Sigmoid colon (tissue), 7 donors: ENCODE measurements around the gene ANKHD1. TPM values are rescaled to one million over a fixed set of nuclear protein-coding genes. Genes with fewer than 3 reads are reported as not detected.

Experiments
- DNase-seq: peaks from one replicate; pipeline ENCODE4 v3.0.0-alpha.2; 2019
- H3K27ac ChIP-seq, 4 donors: fragments of 200-600 bp; sonication (generic); one replicate each; pipeline ENCODE4 v1.5.1; 2016 to 2019; ENCODE audit warnings: mild to moderate bottlenecking in 1 of 4
- H3K27me3 ChIP-seq, 3 donors: fragments of 200-600 bp; sonication (generic); one replicate each; pipeline ENCODE4 v1.5.1; 2019; ENCODE audit warnings: mild to moderate bottlenecking in 1 of 3
- H3K36me3 ChIP-seq, 4 donors: fragments of 200-600 bp; sonication (generic); one replicate each; pipeline ENCODE4 v1.5.1; 2016 to 2019
- H3K4me1 ChIP-seq, 4 donors: fragments of 200-600 bp; sonication (generic); one replicate each; pipeline ENCODE4 v1.5.1; 2017 to 2019
- H3K4me3 ChIP-seq, 4 donors: fragments of 200-600 bp; sonication (generic); one replicate each; pipeline ENCODE4 v1.5.1; 2017 to 2019; ENCODE audit warnings: mild to moderate bottlenecking in 2 of 4, moderate library complexity in 1 of 4
- H3K9me3 ChIP-seq, 4 donors: fragments of 200-600 bp in 3 of 4; sonication (generic) in 3 of 4; one replicate each; pipeline versions ENCODE4 v1.5.1 to v1.6.1; 2013 to 2019
- CTCF ChIP-seq, 4 experiments: fragments of 450-650 bp in 3 of 4; fragments of 200-600 bp in 1 of 4; IDR thresholded peaks; one replicate each; pipeline ENCODE4 v1.5.1; 2016 to 2019; ENCODE audit warnings: antibody characterized with exemption in 4 of 4, mild to moderate bottlenecking in 3 of 4, moderate library complexity in 2 of 4
- EP300 ChIP-seq, 4 donors: sonication (generic); formaldehyde crosslinking; IDR thresholded peaks; one replicate each; pipeline ENCODE4 v1.6.1; 2017; ENCODE audit warnings: antibody characterized with exemption in 4 of 4
- POLR2A ChIP-seq, 2 donors: fragments of 450-650 bp; IDR thresholded peaks; one replicate each; pipeline ENCODE4 v1.6.1; 2016; ENCODE audit warnings: antibody characterized with exemption in 2 of 2, mild to moderate bottlenecking in 2 of 2, moderate library complexity in 2 of 2
- POLR2AphosphoS5 ChIP-seq, 4 donors: sonication (generic); formaldehyde crosslinking; IDR thresholded peaks; one replicate each; pipeline ENCODE4 v1.6.1; 2017; ENCODE audit warnings: antibody characterized with exemption in 4 of 4
- WGBS, 2 donors: extraction: QIAGEN DNeasy Blood & Tissue Kit; methylation state at CpG; one replicate each; pipeline ENCODE4 v1.1.7; 2013; 5-methylcytosine and 5-hydroxymethylcytosine counted together
- intact Hi-C: fragments of 100-400 bp; cut with DNase I; formaldehyde crosslinking; loops from one replicate; pipeline ENCODE4 v1.15.1; 2023
- polyA plus RNA-seq, 3 donors: library from polyadenylated mRNA; stranded (reverse); fragments of 200-250 nt; gene quantifications; one replicate each; pipeline ENCODE4 v1.2.3, GENCODE V29; 2013
- total RNA-seq, 4 donors: library from RNA; depleted of rRNA; stranded (reverse); fragments of >200 nt; gene quantifications; one replicate each; pipeline ENCODE4 v1.1.0, GENCODE V29; 2016
- donor health status: healthy with polysubstance abuse.
- donor health status: Bipolar disorder and iron deficiency.
- donor health status: healthy.

ANKHD1 gene
- total and polyA plus RNA-seq, 7 donors: 25.8 to 109 (median 93.5) TPM

GRCh38 chr5:140557965-140558364 lies 156.3 kb downstream of the ANKHD1 start:
- TF ChIP-seq POLR2A (IDR thresholded peaks at IDR 0.05): no peak
- TF ChIP-seq POLR2AphosphoS5 (IDR thresholded peaks at IDR 0.05): no peak
- no peak for TF ChIP-seq CTCF (IDR thresholded peaks at IDR 0.05)
- TF ChIP-seq EP300 (IDR thresholded peaks at IDR 0.05): no peak
- Histone ChIP-seq H3K4me3 (no peak overlapping the region), H3K27me3 (no peaks in the 10 kb centered on the region), H3K36me3 (peaks cover 0 to 34% (median 0%) of the 10 kb centered on the region in 4 donors), H3K4me1 (peaks cover 0 to 49% (median 40%) of the 10 kb centered on the region in 4 donors), H3K27ac (peak overlapping the region; percentile 82 to 98 (median 92)), H3K9me3 (no peaks in the 10 kb centered on the region)
- peak; percentile 26 for DNase-seq
- intact Hi-C loops: loop anchor here (10.0 kb wide), 1 partner anchor 313 kb away; no protein-coding TSS in a partner anchor
- WGBS, 2 donors: 82 to 86% methylated on average over 3 of the region's 3 CpGs

- peaks cover 0 to 34% (median 0%) of the 10 kb centered on the region in 4 donors for H3K36me3 ChIP-seq
- intact Hi-C loops: loop anchor here (10.0 kb wide), 1 partner anchor 314 kb away; no protein-coding TSS in a partner anchor
- H3K4me1 ChIP-seq: peaks cover 0 to 51% (median 46%) of the 10 kb centered on the region in 4 donors
- H3K4me3 ChIP-seq: no peak overlapping the region
- no peaks in the 10 kb centered on the region for H3K27me3 ChIP-seq
- peak; percentile 60 for DNase-seq
- no peaks in the 10 kb centered on the region for H3K9me3 ChIP-seq
- H3K27ac ChIP-seq: peak overlapping the region in 2 of 4 donors; percentile 82 to 98
- TF ChIP-seq EP300 (IDR thresholded peaks at IDR 0.05) (no peak), POLR2A (IDR thresholded peaks at IDR 0.05) (no peak), POLR2AphosphoS5 (IDR thresholded peaks at IDR 0.05) (no peak), CTCF (IDR thresholded peaks at IDR 0.05) (no peak)
- WGBS, 2 donors: 94 to 96% methylated on average over 9 of the region's 9 CpGs
These were observed 156.9 kb downstream of the ANKHD1 start for GRCh38 chr5:140558542-140558941.

GRCh38 chr5:140560227-140560626 lies 158.6 kb downstream of the ANKHD1 start:
- peaks cover 0 to 45% (median 43%) of the 10 kb centered on the region in 4 donors for H3K4me1 ChIP-seq
- peak; percentile 59 for DNase-seq
- no peak overlapping the region for H3K27ac ChIP-seq

GRCh38 chr5:140561753-140562523 lies 160.3 kb downstream of the ANKHD1 start:
- Histone ChIP-seq H3K27ac (no peak overlapping the region), H3K27me3 (no peaks in the 10 kb centered on the region), H3K4me1 (peaks cover 0 to 46% (median 44%) of the 10 kb centered on the region in 4 donors), H3K4me3 (no peak overlapping the region), H3K36me3 (peaks cover 0 to 37% (median 6%) of the 10 kb centered on the region in 4 donors), H3K9me3 (no peaks in the 10 kb centered on the region)
- WGBS, 2 donors: 93 to 97% methylated on average over 10 of the region's 10 CpGs
- TF ChIP-seq EP300 (IDR thresholded peaks at IDR 0.05): no peak
- no peak for TF ChIP-seq CTCF (IDR thresholded peaks at IDR 0.05)
- no peak for TF ChIP-seq POLR2AphosphoS5 (IDR thresholded peaks at IDR 0.05)
- TF ChIP-seq POLR2A (IDR thresholded peaks at IDR 0.05): no peak
- DNase-seq: peak; percentile 57
- intact Hi-C loops: loop anchor here (2.0 kb wide), 1 partner anchor 13 kb away; no protein-coding TSS in a partner anchor

More at GRCh38 chr5:140560227-140560626, 158.6 kb downstream of the ANKHD1 start:
- WGBS, 2 donors: 90 to 91% methylated on average over 10 of the region's 10 CpGs
- peaks cover 0 to 34% (median 0%) of the 10 kb centered on the region in 4 donors for H3K36me3 ChIP-seq
- no peak overlapping the region for H3K4me3 ChIP-seq
- intact Hi-C loops: no loop called here
- TF ChIP-seq EP300 (IDR thresholded peaks at IDR 0.05) (no peak), CTCF (IDR thresholded peaks at IDR 0.05) (no peak), POLR2A (IDR thresholded peaks at IDR 0.05) (no peak), POLR2AphosphoS5 (IDR thresholded peaks at IDR 0.05) (no peak)
- H3K27me3 ChIP-seq: no peaks in the 10 kb centered on the region
- no peaks in the 10 kb centered on the region for H3K9me3 ChIP-seq
